ENCODE results near the gene TAS1R2.

DNA sequence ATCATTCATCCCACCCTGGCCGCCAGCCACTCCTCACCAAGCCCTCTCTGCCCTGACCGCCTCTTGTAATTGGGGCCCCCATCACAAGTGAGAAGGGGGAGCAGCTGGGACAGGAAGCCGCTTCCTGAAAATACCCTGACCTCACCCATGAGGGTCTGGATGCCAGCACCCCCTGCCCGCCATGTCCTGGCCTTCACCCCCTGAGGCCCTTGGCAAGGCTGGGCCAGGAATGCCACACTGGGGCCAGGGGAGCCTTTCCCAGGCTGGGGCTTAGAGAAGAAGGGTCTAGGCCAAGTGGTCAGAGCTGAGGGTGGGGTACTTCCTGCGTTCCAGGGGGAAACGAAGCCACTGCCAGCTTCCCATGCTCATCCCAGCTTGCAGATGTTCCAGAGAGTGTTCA lies 60.5 kb downstream of the TAS1R2 start:
- TF ChIP-seq, protein P1, sequence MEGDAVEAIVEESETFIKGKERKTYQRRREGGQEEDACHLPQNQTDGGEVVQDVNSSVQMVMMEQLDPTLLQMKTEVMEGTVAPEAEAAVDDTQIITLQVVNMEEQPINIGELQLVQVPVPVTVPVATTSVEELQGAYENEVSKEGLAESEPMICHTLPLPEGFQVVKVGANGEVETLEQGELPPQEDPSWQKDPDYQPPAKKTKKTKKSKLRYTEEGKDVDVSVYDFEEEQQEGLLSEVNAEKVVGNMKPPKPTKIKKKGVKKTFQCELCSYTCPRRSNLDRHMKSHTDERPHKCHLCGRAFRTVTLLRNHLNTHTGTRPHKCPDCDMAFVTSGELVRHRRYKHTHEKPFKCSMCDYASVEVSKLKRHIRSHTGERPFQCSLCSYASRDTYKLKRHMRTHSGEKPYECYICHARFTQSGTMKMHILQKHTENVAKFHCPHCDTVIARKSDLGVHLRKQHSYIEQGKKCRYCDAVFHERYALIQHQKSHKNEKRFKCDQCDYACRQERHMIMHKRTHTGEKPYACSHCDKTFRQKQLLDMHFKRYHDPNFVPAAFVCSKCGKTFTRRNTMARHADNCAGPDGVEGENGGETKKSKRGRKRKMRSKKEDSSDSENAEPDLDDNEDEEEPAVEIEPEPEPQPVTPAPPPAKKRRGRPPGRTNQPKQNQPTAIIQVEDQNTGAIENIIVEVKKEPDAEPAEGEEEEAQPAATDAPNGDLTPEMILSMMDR (IDR thresholded peaks at IDR 0.05), result no peak
- no peak for TF ChIP-seq POLR2AphosphoS5 (IDR thresholded peaks at IDR 0.05)
- TF ChIP-seq POLR2A (IDR thresholded peaks at IDR 0.05), result no peak

Data from prostate gland (tissue), 2 donors.